ENCODE data around the gene THSD7A. TPM values are rescaled to one million over a fixed set of nuclear protein-coding genes. Genes with fewer than 3 reads are reported as not detected.
"Not testable (repeated sequence)": the region's sequence is repeated elsewhere in the genome, so short reads cannot be mapped to it uniquely, and the experiment has no call there.

The THSD7A gene
- total RNA-seq, 1 donor from 2014 or later, result 3.4 TPM

- no peak for DNase-seq (ENCODE audit: low spot score)
- intact Hi-C loops (cut with DNase I), result no loop called here
Observed at GRCh38 chr7:11447106-11447505, 384.9 kb downstream of the THSD7A start.

GRCh38 chr7:11443934-11444333 is 388.1 kb downstream of the THSD7A start:
- DNase-seq (ENCODE audit: low spot score), result not testable (repeated sequence)

DNA sequence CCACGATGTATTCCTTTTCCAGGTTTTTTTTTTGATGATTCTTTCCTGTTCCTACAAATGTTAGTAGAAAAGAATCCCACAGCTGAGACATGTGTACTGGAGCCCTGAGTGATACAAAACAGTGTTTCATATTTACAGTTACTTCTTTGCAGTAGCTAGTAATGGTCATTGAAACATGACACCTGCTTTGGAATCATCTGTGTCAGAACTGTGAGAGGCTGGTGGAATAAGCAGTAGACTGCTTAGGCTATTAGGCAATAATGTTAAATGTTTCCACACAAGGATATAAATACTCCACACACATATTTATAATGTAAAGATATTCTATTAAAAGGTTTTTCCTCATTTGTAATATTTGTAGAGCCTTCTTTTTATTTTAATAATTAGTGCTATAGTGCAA is 394.0 kb downstream of the THSD7A start:
- DNase-seq (ENCODE audit: low spot score), result no peak
- intact Hi-C loops (cut with DNase I), result no loop called here

More at GRCh38 chr7:11443934-11444333, 388.1 kb downstream of the THSD7A start:
- intact Hi-C loops (cut with DNase I), result not testable (repeated sequence)

- intact Hi-C loops (cut with DNase I), result no loop called here
- no peak for DNase-seq (ENCODE audit: low spot score)
Observed at GRCh38 chr7:11436773-11437524, 395.0 kb downstream of the THSD7A start.

DNA sequence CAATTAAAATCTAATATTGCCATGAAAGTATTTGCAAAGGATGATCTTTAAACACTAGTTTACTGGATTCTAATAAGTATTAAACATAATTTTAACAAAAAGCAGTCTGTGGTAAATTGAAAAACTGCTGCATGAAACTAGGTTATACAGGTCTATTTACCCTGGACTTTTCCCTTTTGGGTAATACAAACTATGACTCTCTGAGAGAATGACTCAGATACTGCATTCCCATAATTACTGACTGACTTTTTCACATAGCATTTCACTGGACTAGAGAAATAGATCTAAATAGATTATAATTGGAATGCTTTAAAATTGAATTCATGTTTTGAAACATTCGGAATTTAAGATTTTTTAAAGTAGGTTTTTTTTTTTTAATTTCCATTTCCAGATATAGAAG is 395.7 kb downstream of the THSD7A start:
- DNase-seq (ENCODE audit: low spot score), result no peak
- intact Hi-C loops (cut with DNase I), result no loop called here

DNA sequence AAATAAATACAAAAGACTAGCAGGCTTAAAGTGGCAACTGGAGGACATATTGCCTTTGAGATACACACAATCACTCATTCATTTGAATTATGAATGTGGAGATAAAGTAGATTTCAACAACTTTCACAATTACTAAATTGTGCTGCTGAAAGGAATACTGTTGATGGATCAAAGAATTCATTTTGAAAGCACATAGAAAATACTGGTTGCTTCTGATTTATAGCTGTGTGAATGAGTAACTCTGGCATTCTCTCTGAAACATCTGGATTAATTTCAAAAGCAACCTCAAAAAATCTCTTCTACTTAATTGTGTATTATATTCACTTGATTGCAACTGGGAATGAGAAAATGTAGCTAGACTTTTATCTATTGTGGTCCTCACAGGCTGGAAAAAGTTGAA is 397.6 kb downstream of the THSD7A start:
- no peak for DNase-seq (ENCODE audit: low spot score)

GRCh38 chr7:11430841-11431240 is 401.2 kb downstream of the THSD7A start:
- intact Hi-C loops (cut with DNase I), result no loop called here
- DNase-seq (ENCODE audit: low spot score), result no peak

More for the DNA sequence above, 397.6 kb downstream of the THSD7A start:
- intact Hi-C loops (cut with DNase I), result no loop called here

DNA sequence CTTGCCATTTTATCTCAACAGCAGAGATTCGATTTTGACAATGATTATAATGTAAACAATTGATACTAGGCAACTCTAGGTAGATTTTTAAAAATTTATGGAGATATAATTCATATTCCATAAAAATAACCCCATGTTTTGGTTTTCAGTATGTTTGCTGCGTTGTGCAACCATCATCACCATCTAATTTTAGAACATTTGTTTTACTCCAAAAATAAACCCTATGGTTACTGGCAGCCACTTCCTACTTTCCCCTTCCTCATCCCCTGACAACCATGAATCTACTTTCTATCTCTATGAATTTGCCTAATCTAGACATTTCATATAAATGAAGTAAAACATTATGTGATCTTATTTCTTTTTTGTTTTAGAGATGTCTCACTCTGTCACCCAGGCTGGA is 401.9 kb downstream of the THSD7A start:
- intact Hi-C loops (cut with DNase I), result no loop called here
- DNase-seq (ENCODE audit: low spot score), result no peak

- intact Hi-C loops (cut with DNase I), result loop anchor here (10.0 kb wide), 1 partner anchor 1066 kb away; no protein-coding TSS in a partner anchor
- DNase-seq (ENCODE audit: low spot score), result no peak
Observed at GRCh38 chr7:11428877-11429581, 403.0 kb downstream of the THSD7A start.

- intact Hi-C loops (cut with DNase I), result loop anchor here (10.0 kb wide), 1 partner anchor 1067 kb away; no protein-coding TSS in a partner anchor
Observed at GRCh38 chr7:11427686-11428273, 404.2 kb downstream of the THSD7A start.

GRCh38 chr7:11424006-11424405 is 408.0 kb downstream of the THSD7A start:
- no peak for DNase-seq (ENCODE audit: low spot score)
- intact Hi-C loops (cut with DNase I), result loop anchor here (5.0 to 10.0 kb wide), 2 partner anchors 898 to 1071 kb away; no protein-coding TSS in a partner anchor

More at GRCh38 chr7:11427686-11428273, 404.2 kb downstream of the THSD7A start:
- DNase-seq (ENCODE audit: low spot score), result no peak

GRCh38 chr7:11420049-11420448 is 411.9 kb downstream of the THSD7A start:
- DNase-seq (ENCODE audit: low spot score), result no peak
- intact Hi-C loops (cut with DNase I), result loop anchor here (5.0 to 10.0 kb wide), 2 partner anchors 902 to 1075 kb away; no protein-coding TSS in a partner anchor

- intact Hi-C loops (cut with DNase I), result no loop called here
- DNase-seq (ENCODE audit: low spot score), result no peak
Observed at GRCh38 chr7:11416641-11417458, 415.1 kb downstream of the THSD7A start.

GRCh38 chr7:11415101-11415500 is 416.9 kb downstream of the THSD7A start:
- DNase-seq (ENCODE audit: low spot score), result no peak
- intact Hi-C loops (cut with DNase I), result no loop called here

DNA sequence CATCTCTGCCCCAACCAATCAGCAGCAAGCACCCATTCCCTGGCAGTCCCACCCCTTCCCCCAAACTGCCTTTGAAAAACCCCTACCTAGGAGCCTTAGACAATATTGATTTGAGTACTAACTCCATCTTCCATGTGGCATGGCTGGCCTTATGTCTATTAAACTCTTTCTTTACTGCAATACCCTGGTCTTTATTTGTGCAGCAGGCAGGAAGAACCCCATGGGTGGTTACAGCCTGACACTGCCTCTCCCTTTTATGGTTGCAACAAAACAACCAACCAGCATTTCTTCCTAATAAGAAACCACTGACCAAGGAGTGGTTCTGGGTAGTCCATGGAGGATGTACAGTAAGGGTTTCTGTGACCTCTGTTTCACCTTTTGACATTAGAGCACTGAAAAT is 418.1 kb downstream of the THSD7A start:
- DNase-seq (ENCODE audit: low spot score), result no peak
- intact Hi-C loops (cut with DNase I), result no loop called here

GRCh38 chr7:11412036-11412435 is 420.0 kb downstream of the THSD7A start:
- DNase-seq (ENCODE audit: low spot score), result no peak
- intact Hi-C loops (cut with DNase I), result no loop called here

GRCh38 chr7:11410656-11411644 is 421.0 kb downstream of the THSD7A start:
- no peak for DNase-seq (ENCODE audit: low spot score)
- intact Hi-C loops (cut with DNase I), result no loop called here

- DNase-seq (ENCODE audit: low spot score), result no peak
- intact Hi-C loops (cut with DNase I), result no loop called here
Observed at GRCh38 chr7:11404355-11404754, 427.6 kb downstream of the THSD7A start.

Measured in cardiac septum (tissue), 1 donor.